Measurements from ENCODE around the gene ZNF277.

DNA sequence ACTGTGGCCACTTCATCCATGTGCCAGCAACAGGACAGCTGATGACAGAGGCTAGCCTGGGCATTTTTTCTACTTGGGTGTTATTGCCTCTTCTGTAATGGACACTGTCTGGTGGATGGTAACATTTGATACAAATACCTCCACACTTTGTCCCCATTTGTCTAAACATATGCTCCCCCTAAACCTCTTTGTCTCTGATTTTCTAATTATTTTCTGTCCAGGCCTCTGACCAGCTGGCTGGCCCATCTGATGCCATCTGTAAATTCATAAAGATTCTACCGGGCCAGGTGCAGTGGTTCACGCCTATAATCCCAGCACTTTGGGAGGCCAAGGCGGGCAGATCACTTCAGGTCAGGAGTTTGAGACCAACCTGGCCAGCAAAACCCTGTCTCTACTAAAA lies 159.1 kb downstream of the ZNF277 start:
- TF ChIP-seq USF1 (IDR thresholded peaks at IDR 0.05) (no peak), RAD21 (IDR thresholded peaks at IDR 0.05; ENCODE audit: low read depth) (no peak), CEBPB (IDR thresholded peaks at IDR 0.05) (no peak), TAF1 (IDR thresholded peaks at IDR 0.05; ENCODE audit: low read depth) (no peak), TCF12 (IDR thresholded peaks at IDR 0.05; ENCODE audit: low read depth) (no peak), FOXM1 (IDR thresholded peaks at IDR 0.05; ENCODE audit: borderline replicate concordance, low read depth) (no peak), REST (IDR thresholded peaks at IDR 0.05; ENCODE audit: low read depth) (no peak), CREB1 (IDR thresholded peaks at IDR 0.05; ENCODE audit: low read depth) (no peak), EP300 (IDR thresholded peaks at IDR 0.05; ENCODE audit: borderline replicate concordance) (no peak), YY1 (IDR thresholded peaks at IDR 0.05; ENCODE audit: low read depth) (no peak), NFIC (IDR thresholded peaks at IDR 0.05) (no peak)
- TF ChIP-seq, protein P1, sequence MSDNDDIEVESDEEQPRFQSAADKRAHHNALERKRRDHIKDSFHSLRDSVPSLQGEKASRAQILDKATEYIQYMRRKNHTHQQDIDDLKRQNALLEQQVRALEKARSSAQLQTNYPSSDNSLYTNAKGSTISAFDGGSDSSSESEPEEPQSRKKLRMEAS (IDR thresholded peaks at IDR 0.05), result no peak
